HepG2 (cell line): ENCODE results near the gene PA2G4. TPM values are rescaled to one million over a fixed set of nuclear protein-coding genes. Genes with fewer than 3 reads are reported as not detected.

ENCODE experiments used
- EED ChIP-seq: sonication (generic); formaldehyde crosslinking; IDR thresholded peaks from 2 replicates; pipeline ENCODE4 v1.5.0; 2020; ENCODE audit warnings: mild to moderate bottlenecking, missing genetic modification reagents
- FOXC1 ChIP-seq: sonication (generic); formaldehyde crosslinking; IDR thresholded peaks from 2 replicates; pipeline ENCODE4 v1.8.0; 2022; ENCODE audit warnings: mild to moderate bottlenecking, missing genetic modification reagents, borderline replicate concordance
- GABPB1 ChIP-seq: IDR thresholded peaks from 2 replicates; pipeline ENCODE4 v1.6.1; 2016; ENCODE audit warnings: mild to moderate bottlenecking, missing genetic modification reagents, moderate library complexity, missing compliant biosample characterization
- GATA4 ChIP-seq: sonication (generic); IDR thresholded peaks from 2 replicates; pipeline ENCODE4 v1.6.1; 2016; ENCODE audit warnings: antibody characterized with exemption, low read depth, borderline replicate concordance
- HDAC6 ChIP-seq: fragments of 200-600 bp; sonication (generic); IDR thresholded peaks from 2 replicates; pipeline ENCODE4 v1.7.0; 2017; ENCODE audit warnings: mild to moderate bottlenecking, antibody characterized with exemption, low read length, low read depth
- ISX ChIP-seq: sonication (generic); formaldehyde crosslinking; conservative IDR thresholded peaks from 2 replicates; pipeline ENCODE4 v1.5.0; 2020; ENCODE audit warnings: missing genetic modification reagents
- JUND ChIP-seq: sonication (generic); formaldehyde crosslinking; IDR thresholded peaks from 2 replicates; pipeline ENCODE4 v1.8.0; 2022; ENCODE audit warnings: mild to moderate bottlenecking, missing genetic modification reagents
- MAFK ChIP-seq, 2 experiments: IDR thresholded peaks in 1 of 2; conservative IDR thresholded peaks in 1 of 2; 2 replicates each; pipeline ENCODE4 v1.6.1; 2011; ENCODE audit warnings: improper control_type of control experiment in 2 of 2, low read length in 2 of 2
- MTA1 ChIP-seq: sonication (generic); formaldehyde crosslinking; IDR thresholded peaks from 2 replicates; pipeline ENCODE4 v1.4.0; 2020; ENCODE audit warnings: missing genetic modification reagents, mild to moderate bottlenecking, borderline replicate concordance
- NR2F1 ChIP-seq, 2 experiments: fragments of 450-650 bp in 1 of 2; formaldehyde crosslinking in 1 of 2; IDR thresholded peaks; 2 replicates each; pipeline versions ENCODE4 v1.5.0 to v1.6.1; 2016 to 2020; ENCODE audit warnings: mild to moderate bottlenecking in 1 of 2, missing compliant biosample characterization in 1 of 2, missing genetic modification reagents in 1 of 2, moderate library complexity in 1 of 2
- REPIN1 ChIP-seq: sonication (generic); formaldehyde crosslinking; IDR thresholded peaks from 2 replicates; pipeline ENCODE4 v1.8.0; 2022; ENCODE audit warnings: missing genetic modification reagents, low read depth, mild to moderate bottlenecking, borderline replicate concordance
- YEATS2 ChIP-seq: sonication (generic); formaldehyde crosslinking; IDR thresholded peaks from 2 replicates; pipeline ENCODE4 v1.4.0; 2020; ENCODE audit warnings: missing genetic modification reagents, borderline replicate concordance
- ZC3H4 ChIP-seq: sonication (generic); formaldehyde crosslinking; IDR thresholded peaks from 2 replicates; pipeline ENCODE4 v1.4.0; 2020; ENCODE audit warnings: missing genetic modification reagents, borderline replicate concordance
- ZNF543 ChIP-seq: sonication (generic); formaldehyde crosslinking; IDR thresholded peaks from 2 replicates; pipeline ENCODE4 v1.4.0; 2020; ENCODE audit warnings: mild to moderate bottlenecking, missing genetic modification reagents
- ZNF670 ChIP-seq: sonication (generic); formaldehyde crosslinking; IDR thresholded peaks from 2 replicates; pipeline ENCODE4 v1.8.0; 2022; ENCODE audit warnings: mild to moderate bottlenecking, missing genetic modification reagents, borderline replicate concordance
- ZNF850 ChIP-seq: sonication (generic); formaldehyde crosslinking; conservative IDR thresholded peaks from 2 replicates; pipeline ENCODE4 v1.9.0; 2021; ENCODE audit warnings: mild to moderate bottlenecking, missing genetic modification reagents
- polyA plus RNA-seq, 8 experiments: library from polyadenylated mRNA; depleted of rRNA in 3 of 8; stranded (reverse) in 7 of 8; unstranded in 1 of 8; fragments of >200 nt; fragmentation: Illumina TruSeq in 4 of 8; extraction: Trizol in 4 of 8; gene quantifications; 2 replicates each; pipeline versions ENCODE4 v1.2.1 to v1.2.3, GENCODE V29; 2011 to 2016; ENCODE audit warnings: low read depth in 4 of 8, missing spikeins in 1 of 8, mixed read lengths in 1 of 8; ENCODE audit not compliant: insufficient read depth in 1 of 8
- total RNA-seq, 5 experiments: library from RNA; depleted of rRNA; stranded (reverse); fragments of >200 nt; fragmentation: Illumina TruSeq; extraction: Trizol; gene quantifications; 2 replicates each; pipeline ENCODE4 v1.2.3, GENCODE V29; 2016; ENCODE audit warnings: low read depth in 1 of 5
- TF ChIP-seq, protein P1 (sequence below): sonication (generic); formaldehyde crosslinking; IDR thresholded peaks from 2 replicates; pipeline ENCODE4 v1.9.0; 2021; ENCODE audit warnings: missing genetic modification reagents, borderline replicate concordance
- TF ChIP-seq, protein P2 (sequence below): sonication (generic); formaldehyde crosslinking; IDR thresholded peaks from 2 replicates; pipeline ENCODE4 v1.5.1; 2020; ENCODE audit warnings: missing genetic modification reagents, mild to moderate bottlenecking, borderline replicate concordance
- TF ChIP-seq, protein P3 (sequence below): sonication (generic); formaldehyde crosslinking; IDR thresholded peaks from 2 replicates; pipeline ENCODE4 v1.4.0; 2020; ENCODE audit warnings: missing genetic modification reagents
- TF ChIP-seq, protein P4 (sequence below): sonication (generic); formaldehyde crosslinking; IDR thresholded peaks from 2 replicates; pipeline ENCODE4 v1.4.0; 2020; ENCODE audit warnings: missing genetic modification reagents
- TF ChIP-seq, protein P5 (sequence below): sonication (generic); formaldehyde crosslinking; IDR thresholded peaks from 2 replicates; pipeline ENCODE4 v1.5.0; 2020; ENCODE audit warnings: missing genetic modification reagents

Gene PA2G4
- total and polyA plus RNA-seq, 2 of the 13 experiments (the other 11 are each of a cell fraction or from before 2014, with no cell fraction given) = 147 to 240 TPM

DNA sequence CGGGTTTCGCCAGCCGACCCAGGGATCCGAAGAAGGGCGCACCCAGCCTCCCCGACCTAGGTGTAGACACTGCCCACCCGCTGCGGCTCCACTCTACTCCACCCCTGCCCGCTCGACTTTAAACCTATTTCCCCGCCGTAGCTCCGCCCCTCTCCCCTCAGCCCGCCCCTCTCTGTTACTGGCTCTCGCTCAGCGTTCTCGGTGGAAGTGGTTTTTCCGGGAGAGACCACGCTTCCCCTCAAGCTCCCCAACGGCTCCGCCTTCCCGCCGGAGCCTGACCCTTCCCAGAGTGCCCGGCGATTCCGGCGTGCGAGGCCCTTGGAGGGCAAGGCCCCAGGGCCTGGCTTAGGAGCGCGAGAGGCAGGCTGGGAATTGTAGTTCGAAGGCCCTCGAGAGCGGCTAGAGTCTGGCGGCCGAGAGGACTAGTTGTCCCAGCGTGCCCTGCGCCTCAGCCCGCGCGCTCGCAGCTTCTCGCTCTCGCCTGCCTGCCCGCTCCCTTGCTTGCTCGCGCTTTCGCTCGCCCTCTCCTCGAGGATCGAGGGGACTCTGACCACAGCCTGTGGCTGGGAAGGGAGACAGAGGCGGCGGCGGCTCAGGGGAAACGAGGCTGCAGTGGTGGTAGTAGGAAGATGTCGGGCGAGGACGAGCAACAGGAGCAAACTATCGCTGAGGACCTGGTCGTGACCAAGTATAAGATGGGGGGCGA, at the start of gene PA2G4 (continued):
- TF ChIP-seq, protein P1, sequence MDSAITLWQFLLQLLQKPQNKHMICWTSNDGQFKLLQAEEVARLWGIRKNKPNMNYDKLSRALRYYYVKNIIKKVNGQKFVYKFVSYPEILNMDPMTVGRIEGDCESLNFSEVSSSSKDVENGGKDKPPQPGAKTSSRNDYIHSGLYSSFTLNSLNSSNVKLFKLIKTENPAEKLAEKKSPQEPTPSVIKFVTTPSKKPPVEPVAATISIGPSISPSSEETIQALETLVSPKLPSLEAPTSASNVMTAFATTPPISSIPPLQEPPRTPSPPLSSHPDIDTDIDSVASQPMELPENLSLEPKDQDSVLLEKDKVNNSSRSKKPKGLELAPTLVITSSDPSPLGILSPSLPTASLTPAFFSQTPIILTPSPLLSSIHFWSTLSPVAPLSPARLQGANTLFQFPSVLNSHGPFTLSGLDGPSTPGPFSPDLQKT = peak; percentile 61; the same call in 1 of the 2 replicates
- TF ChIP-seq GATA4 (no peak; the same call in 1 of the 2 replicates), YEATS2 (peak; percentile 97), ZC3H4 (CRISPR knock-in tag) (peak; percentile 91), ZNF543 (CRISPR knock-in tag) (peak; percentile 86), MAFK (conservative IDR thresholded peaks at IDR 0.05 in 1 of 2, IDR thresholded peaks at IDR 0.05 in 1 of 2; ENCODE audit: low read length in 2 of 2) (no peak), MTA1 (0 out of 2 replicates have a peak, but pooled peaks have one; percentile 77), ZNF670 (CRISPR knock-in tag) (peak; percentile 76), NR2F1 (CRISPR knock-in tag; IDR thresholded peaks at IDR 0.05) (peak in 1 of 2 experiments; percentile 59; a peak in 1 of 4 replicates), JUND (CRISPR knock-in tag) (no peak), GABPB1 (CRISPR knock-in tag) (peak; percentile 94), FOXC1 (peak; percentile 94), HDAC6 (no peak), ZNF850 (CRISPR knock-in tag) (0 out of 2 replicates have a peak, but pooled peaks have one; percentile 86), ISX (no peak; the same call in 1 of the 2 replicates), EED (CRISPR knock-in tag) (peak; percentile 94), REPIN1 (peak; percentile 96)
- TF ChIP-seq, protein P2, sequence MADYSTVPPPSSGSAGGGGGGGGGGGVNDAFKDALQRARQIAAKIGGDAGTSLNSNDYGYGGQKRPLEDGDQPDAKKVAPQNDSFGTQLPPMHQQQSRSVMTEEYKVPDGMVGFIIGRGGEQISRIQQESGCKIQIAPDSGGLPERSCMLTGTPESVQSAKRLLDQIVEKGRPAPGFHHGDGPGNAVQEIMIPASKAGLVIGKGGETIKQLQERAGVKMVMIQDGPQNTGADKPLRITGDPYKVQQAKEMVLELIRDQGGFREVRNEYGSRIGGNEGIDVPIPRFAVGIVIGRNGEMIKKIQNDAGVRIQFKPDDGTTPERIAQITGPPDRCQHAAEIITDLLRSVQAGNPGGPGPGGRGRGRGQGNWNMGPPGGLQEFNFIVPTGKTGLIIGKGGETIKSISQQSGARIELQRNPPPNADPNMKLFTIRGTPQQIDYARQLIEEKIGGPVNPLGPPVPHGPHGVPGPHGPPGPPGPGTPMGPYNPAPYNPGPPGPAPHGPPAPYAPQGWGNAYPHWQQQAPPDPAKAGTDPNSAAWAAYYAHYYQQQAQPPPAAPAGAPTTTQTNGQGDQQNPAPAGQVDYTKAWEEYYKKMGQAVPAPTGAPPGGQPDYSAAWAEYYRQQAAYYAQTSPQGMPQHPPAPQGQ (CRISPR knock-in tag) = peak; percentile 98; the same call in 1 of the 2 replicates
- TF ChIP-seq, protein P3, sequence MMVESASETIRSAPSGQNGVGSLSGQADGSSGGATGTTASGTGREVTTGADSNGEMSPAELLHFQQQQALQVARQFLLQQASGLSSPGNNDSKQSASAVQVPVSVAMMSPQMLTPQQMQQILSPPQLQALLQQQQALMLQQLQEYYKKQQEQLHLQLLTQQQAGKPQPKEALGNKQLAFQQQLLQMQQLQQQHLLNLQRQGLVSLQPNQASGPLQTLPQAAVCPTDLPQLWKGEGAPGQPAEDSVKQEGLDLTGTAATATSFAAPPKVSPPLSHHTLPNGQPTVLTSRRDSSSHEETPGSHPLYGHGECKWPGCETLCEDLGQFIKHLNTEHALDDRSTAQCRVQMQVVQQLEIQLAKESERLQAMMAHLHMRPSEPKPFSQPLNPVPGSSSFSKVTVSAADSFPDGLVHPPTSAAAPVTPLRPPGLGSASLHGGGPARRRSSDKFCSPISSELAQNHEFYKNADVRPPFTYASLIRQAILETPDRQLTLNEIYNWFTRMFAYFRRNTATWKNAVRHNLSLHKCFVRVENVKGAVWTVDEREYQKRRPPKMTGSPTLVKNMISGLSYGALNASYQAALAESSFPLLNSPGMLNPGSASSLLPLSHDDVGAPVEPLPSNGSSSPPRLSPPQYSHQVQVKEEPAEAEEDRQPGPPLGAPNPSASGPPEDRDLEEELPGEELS (CRISPR knock-in tag) = peak; percentile 46
- TF ChIP-seq, protein P4, sequence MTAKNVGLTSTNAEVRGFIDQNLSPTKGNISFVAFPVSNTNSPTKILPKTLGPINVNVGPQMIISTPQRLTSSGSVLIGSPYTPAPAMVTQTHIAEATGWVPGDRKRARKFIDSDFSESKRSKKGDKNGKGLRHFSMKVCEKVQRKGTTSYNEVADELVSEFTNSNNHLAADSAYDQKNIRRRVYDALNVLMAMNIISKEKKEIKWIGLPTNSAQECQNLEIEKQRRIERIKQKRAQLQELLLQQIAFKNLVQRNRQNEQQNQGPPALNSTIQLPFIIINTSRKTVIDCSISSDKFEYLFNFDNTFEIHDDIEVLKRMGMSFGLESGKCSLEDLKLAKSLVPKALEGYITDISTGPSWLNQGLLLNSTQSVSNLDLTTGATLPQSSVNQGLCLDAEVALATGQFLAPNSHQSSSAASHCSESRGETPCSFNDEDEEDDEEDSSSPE (CRISPR knock-in tag) = peak; percentile 94
- TF ChIP-seq, protein P5, sequence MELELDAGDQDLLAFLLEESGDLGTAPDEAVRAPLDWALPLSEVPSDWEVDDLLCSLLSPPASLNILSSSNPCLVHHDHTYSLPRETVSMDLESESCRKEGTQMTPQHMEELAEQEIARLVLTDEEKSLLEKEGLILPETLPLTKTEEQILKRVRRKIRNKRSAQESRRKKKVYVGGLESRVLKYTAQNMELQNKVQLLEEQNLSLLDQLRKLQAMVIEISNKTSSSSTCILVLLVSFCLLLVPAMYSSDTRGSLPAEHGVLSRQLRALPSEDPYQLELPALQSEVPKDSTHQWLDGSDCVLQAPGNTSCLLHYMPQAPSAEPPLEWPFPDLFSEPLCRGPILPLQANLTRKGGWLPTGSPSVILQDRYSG (CRISPR knock-in tag) = 0 out of 2 replicates have a peak, but pooled peaks have one; percentile 55
